GM11168 (cell line): Measurements from ENCODE around the gene SAT2.
"Not testable (repeated sequence)": the region's sequence is repeated elsewhere in the genome, so short reads cannot be mapped to it uniquely, and the experiment has no call there.

Experiments used
- in situ Hi-C: fragments of 300-500 bp; cut with MboI; formaldehyde crosslinking; loops from one replicate; pipeline ENCODE4 v1.12.0; 2022; ENCODE audit warnings: low sequenced_read_pairs; ENCODE audit not compliant: unreplicated experiment

Gene SAT2

GRCh38 chr17:7627250-7628121 lies at the start of gene SAT2:
TSS of gene SAT2 (minus strand) at chr17:7627821. CDS start at chr17:7627635, 186 bp downstream.
- in situ Hi-C loops: no loop called here

GRCh38 chr17:7676533-7676932 lies 48.9 kb upstream of the SAT2 start:
- in situ Hi-C loops: no loop called here

GRCh38 chr17:7674934-7675333 lies 47.3 kb upstream of the SAT2 start:
- in situ Hi-C loops: no loop called here

- in situ Hi-C loops: no loop called here
Measured at GRCh38 chr17:7673239-7673638, 45.6 kb upstream of the SAT2 start.

- in situ Hi-C loops: no loop called here
Measured at GRCh38 chr17:7668482-7668881, 40.9 kb upstream of the SAT2 start.

GRCh38 chr17:7667656-7668406 lies 40.2 kb upstream of the SAT2 start:
- in situ Hi-C loops: no loop called here

- in situ Hi-C loops: no loop called here
Measured at GRCh38 chr17:7656958-7657609, 29.5 kb upstream of the SAT2 start.

- in situ Hi-C loops: no loop called here
Measured at GRCh38 chr17:7655541-7655840, 27.9 kb upstream of the SAT2 start.

- in situ Hi-C loops: no loop called here
Measured at GRCh38 chr17:7654832-7655540, 27.4 kb upstream of the SAT2 start.

- in situ Hi-C loops: no loop called here
Measured at GRCh38 chr17:7652388-7653356, 25.1 kb upstream of the SAT2 start.

- in situ Hi-C loops: no loop called here
Measured at GRCh38 chr17:7651665-7652387, 24.2 kb upstream of the SAT2 start.

GRCh38 chr17:7651097-7651664 lies 23.6 kb upstream of the SAT2 start:
- in situ Hi-C loops: no loop called here

- in situ Hi-C loops: no loop called here
Measured at GRCh38 chr17:7650509-7651096, 23.0 kb upstream of the SAT2 start, which contains the start of gene ATP1B2. TSS of gene ATP1B2 (plus strand) at chr17:7650926. CDS start at chr17:7651519, 593 bp downstream.

- in situ Hi-C loops: no loop called here
Measured at GRCh38 chr17:7647018-7647417, 19.4 kb upstream of the SAT2 start.

GRCh38 chr17:7646457-7646856 lies 18.8 kb upstream of the SAT2 start:
- in situ Hi-C loops: no loop called here

GRCh38 chr17:7644775-7645174 lies 17.2 kb upstream of the SAT2 start:
- in situ Hi-C loops: no loop called here

- in situ Hi-C loops: not testable (repeated sequence)
Measured at GRCh38 chr17:7641635-7642034, 14.0 kb upstream of the SAT2 start.

GRCh38 chr17:7640783-7641182 lies 13.2 kb upstream of the SAT2 start:
- in situ Hi-C loops: no loop called here
